Eye (tissue), 1 donor: ENCODE measurements around the gene ZNF561.

ENCODE experiments used
- DNase-seq: peaks from one replicate; pipeline ENCODE4 v3.0.0-alpha.2; 2015

Gene ZNF561

DNA sequence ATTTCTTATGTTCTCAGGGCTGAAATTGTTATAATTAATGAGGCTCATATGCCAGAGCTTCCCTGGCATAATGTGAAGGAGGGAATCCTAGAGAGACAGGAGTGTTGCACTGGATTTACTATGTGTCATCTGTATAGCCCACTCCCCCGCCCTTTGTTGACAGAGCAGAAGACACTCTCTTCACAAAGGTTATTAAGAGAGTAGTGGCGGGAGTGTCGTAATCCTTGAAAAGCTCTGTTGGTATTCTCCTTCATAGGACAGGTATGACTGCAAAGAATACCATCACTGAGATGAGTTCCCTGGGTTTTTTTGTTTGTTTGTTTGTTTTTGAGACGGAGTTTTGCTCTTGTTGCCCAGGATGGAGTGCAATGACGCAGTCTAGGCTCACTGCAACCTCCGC, 50.8 kb downstream of the ZNF561 start:
- no peak for DNase-seq

DNA sequence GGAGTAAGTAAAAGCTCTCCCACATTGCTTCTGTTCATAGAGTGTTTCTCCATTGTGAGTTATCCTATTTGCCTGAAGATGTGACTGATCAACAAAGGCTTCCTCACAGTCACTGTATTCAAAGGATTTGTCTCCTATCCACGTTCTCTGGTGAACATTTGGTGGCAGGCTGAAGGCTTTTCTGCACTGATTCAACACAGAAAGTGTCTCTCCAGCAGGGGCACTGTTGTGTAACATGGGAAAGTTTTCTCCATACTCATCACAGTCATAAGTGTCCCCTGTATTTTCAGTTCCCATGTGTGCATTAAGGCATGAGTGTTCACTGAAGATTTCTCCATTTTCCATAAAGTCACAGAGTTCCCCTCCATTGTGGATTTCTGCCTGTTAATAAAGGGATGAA, 54.3 kb downstream of the ZNF561 start:
- DNase-seq, result no peak

DNA sequence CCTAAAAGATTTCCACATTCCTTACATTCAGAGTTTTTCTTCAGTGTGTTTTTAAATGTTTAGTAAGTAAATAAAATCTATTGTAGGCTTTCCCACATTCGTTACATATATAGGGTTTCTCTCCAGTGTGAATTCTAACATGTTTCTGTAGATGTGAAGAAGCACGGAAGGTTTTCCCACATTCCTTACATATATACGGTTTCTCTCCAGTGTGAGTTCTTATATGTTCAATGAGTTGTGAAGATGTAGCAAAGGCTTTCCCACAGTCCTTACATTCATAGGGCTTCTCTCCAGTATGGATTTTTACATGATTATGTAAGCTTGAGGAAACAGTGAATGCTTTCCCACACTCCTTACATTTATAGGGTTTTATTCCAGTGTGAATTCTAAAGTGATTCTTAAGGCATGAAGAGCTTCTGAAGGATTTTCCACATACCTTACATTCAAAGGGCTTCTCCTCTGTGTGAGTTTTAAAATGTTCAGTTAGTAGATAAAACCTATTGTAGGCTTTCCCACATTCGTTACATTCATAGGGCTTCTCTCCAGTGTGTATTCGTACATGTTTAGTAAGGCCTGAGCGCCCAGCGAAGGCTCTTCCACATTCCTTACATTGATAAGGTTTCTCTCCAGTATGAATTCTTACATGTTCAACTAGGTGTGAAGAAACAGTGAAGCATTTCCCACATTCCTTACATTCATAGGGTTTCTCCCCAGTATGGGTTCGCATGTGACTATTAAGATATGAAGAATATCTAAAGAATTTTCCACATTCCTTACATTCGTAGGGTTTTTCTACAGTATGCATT, 54.9 kb downstream of the ZNF561 start:
- peak; percentile 20 for DNase-seq
